H4 (cell line): Measurements from ENCODE around the gene HTR1A. TPM values are rescaled to one million over a fixed set of nuclear protein-coding genes. Genes with fewer than 3 reads are reported as not detected.

ENCODE experiments used
- total RNA-seq: library from RNA; depleted of rRNA; stranded (reverse); fragments of >200 nt; shearing (Covaris generic); gene quantifications from 2 replicates; pipeline ENCODE4 v1.2.3, GENCODE V29; 2014; rRNA removed

HTR1A gene
- total RNA-seq, 1 experiment from 2014 or later = not detected

Other genes with a start within 250 kb of the HTR1A start
- gene RNF180, start 203.4 kb upstream of the HTR1A start, total RNA-seq = 6.3 and 6.6 TPM in 2 replicates